ENCODE results near the gene ATP1A2. TPM values are rescaled to one million over a fixed set of nuclear protein-coding genes. Genes with fewer than 3 reads are reported as not detected.
"Not testable (repeated sequence)": the region's sequence is repeated elsewhere in the genome, so short reads cannot be mapped to it uniquely, and the experiment has no call there.

Gene ATP1A2
- polyA plus RNA-seq, 1 donor from 2014 or later: not detected

DNA sequence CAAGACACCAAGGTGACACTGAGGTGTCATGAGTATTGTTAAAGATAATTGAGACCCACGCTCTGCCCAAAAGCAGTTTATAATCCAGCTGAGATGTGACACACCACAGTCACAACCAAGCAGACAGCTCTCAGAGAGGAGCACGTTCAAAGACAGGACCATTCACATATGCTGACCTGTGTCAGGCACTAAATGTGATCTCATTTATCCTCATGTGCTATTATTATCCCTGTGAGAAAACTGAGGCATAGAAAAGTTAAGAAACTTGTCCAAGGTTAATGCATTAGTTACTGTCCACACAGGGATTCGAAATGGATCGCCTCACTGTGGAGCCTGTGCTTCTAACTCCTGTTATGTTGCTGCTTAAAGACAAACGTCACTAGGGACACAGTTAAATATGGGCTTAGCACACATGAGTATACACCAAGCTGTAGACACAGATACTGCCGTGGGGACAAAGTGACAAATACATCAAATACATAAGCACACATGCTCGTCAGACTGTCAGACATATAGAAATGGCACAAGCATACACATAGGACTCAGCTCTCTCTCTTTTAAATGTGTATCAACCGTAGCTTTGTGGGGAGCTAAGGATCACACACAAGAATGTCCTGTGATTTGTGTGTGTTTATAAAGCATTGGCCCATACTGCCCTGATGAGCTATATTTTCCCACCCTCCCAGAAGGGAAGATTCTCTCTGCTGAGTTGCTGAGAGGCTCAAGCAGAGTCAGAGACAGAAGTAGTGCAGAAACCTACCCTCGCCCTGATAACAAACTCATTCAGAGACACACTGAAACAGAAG lies 13.6 kb upstream of the ATP1A2 start:
- H3K4me3 Mint-ChIP-seq: peak overlapping the region in 1 of 4 donors; percentile 56
- H3K4me1 Mint-ChIP-seq: peaks cover 14 to 23% (median 20%) of the 10 kb centered on the region in 3 donors
- no peaks in the 10 kb centered on the region for H3K27me3 Mint-ChIP-seq
- no peaks in the 10 kb centered on the region for H3K36me3 Mint-ChIP-seq
- peak overlapping the region in 1 of 3 donors; percentile 96 for H3K27ac Mint-ChIP-seq
- H3K9me3 Mint-ChIP-seq: no peaks in the 10 kb centered on the region

DNA sequence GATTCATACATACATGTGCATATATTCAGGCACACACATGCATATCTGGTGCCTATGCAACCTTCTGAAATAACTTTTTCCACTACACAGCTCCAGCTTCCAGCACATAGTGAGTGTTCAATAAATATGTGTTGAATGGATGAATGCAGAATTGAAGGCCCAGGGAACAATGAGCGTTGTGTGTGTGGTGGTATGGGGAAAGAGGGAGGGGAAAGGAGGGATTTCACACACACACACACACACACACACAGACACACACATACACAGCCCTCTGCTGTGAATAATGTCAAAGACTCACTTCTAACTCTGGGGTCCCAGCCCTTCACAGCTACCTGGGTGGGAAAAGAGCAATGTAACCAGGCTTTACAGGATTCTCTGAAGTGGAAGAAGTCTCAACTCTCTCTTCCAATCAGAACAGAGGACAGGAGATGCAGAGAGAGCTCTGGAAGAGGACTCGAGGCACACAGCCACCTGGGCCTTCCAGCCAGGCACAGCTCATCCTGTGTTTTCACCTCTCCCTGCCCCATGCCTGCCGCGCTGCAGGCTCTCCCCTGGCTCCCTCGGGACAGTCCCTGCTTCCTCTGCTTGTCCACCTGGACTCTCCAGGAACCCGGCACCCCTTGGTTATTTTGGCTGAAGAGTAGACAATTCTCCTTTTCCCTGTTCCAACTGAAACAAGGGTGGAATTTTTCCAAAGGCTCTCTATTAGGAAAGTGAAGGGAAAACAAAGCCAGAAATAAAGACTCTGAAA lies 11.7 kb upstream of the ATP1A2 start:
- Mint-ChIP-seq H3K27ac (peak overlapping the region in 2 of 3 donors; percentile 75 to 77), H3K9me3 (no peaks in the 10 kb centered on the region), H3K36me3 (no peaks in the 10 kb centered on the region), H3K4me3 (no peak overlapping the region), H3K4me1 (peaks cover 7 to 14% (median 14%) of the 10 kb centered on the region in 3 donors), H3K27me3 (peaks cover 1% of the 10 kb centered on the region)

DNA sequence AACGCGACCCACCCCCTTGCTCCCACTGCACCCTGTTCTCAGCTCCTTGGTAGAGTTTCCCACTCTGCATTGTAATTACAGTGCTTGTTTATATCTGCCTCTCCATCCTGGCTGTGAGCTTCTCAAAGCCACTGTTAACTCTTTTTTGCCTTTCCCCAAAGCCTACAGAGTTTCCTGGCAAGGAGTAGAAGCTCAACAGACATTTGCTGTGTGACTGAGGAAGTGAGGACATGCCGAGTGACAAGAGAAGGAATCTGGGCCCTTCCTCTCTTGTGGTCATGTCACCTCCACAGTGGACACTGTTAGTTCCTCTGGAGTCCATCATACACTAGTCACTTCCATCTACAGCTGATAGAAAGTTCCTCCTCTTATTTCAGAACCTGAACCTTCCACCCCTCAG lies 11.1 kb upstream of the ATP1A2 start:
- Mint-ChIP-seq H3K4me1 (peaks cover 1 to 14% (median 13%) of the 10 kb centered on the region in 3 donors), H3K27ac (no peak overlapping the region), H3K27me3 (peaks cover 4% of the 10 kb centered on the region)

DNA sequence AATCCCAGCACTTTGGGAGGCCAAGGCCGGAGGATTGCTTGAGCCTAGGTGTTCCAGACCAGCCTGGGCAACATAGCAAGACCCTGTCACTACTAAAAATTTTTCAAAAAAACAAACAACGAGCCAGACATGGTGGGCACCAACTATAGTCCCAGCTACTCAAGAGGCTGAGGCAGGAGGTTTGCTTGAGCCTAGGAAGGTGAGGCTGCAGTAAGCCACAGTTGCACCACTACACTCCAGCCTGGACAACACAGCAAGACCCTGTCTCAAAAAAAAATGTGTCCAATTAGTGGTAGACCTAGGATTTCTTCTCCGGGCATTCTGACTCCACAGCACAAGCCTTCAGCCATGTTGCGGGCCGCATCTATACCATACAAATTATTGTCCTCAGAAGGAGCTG lies 10.4 kb upstream of the ATP1A2 start:
- H3K27ac Mint-ChIP-seq: no peak overlapping the region
- no peaks in the 10 kb centered on the region for H3K36me3 Mint-ChIP-seq

More for the DNA sequence above, 11.1 kb upstream of the ATP1A2 start:
- H3K9me3 Mint-ChIP-seq: no peaks in the 10 kb centered on the region
- no peaks in the 10 kb centered on the region for H3K36me3 Mint-ChIP-seq
- no peak overlapping the region for H3K4me3 Mint-ChIP-seq

DNA sequence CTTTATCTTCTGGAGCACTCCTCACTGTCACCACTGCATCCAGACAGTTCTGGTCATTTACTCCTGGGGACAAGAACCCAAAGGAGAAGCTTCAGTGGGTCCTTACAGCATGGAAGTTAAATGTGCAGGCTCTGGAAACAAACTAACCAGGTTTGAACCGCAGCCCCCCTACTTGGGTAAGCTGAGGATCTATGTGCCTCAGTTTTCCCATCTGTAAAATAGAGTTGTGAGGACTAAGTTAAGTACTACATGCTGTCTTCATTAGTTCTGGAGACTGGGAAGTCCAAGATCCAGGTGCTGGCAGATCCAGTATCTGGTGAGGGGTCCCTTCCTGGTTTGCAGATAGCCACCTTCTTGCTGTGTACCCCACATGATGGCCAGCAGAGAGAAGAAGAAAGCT lies 8.0 kb upstream of the ATP1A2 start:
- Mint-ChIP-seq H3K4me3 (no peak overlapping the region), H3K27me3 (peaks cover 9% of the 10 kb centered on the region), H3K36me3 (no peaks in the 10 kb centered on the region), H3K9me3 (no peaks in the 10 kb centered on the region), H3K4me1 (peaks cover 0 to 4% (median 3%) of the 10 kb centered on the region in 3 donors), H3K27ac (no peak overlapping the region)

More for the DNA sequence above, 10.4 kb upstream of the ATP1A2 start:
- Mint-ChIP-seq H3K27me3 (peaks cover 8% of the 10 kb centered on the region), H3K4me1 (peaks cover 0 to 11% (median 11%) of the 10 kb centered on the region in 3 donors), H3K4me3 (no peak overlapping the region), H3K9me3 (no peaks in the 10 kb centered on the region)

DNA sequence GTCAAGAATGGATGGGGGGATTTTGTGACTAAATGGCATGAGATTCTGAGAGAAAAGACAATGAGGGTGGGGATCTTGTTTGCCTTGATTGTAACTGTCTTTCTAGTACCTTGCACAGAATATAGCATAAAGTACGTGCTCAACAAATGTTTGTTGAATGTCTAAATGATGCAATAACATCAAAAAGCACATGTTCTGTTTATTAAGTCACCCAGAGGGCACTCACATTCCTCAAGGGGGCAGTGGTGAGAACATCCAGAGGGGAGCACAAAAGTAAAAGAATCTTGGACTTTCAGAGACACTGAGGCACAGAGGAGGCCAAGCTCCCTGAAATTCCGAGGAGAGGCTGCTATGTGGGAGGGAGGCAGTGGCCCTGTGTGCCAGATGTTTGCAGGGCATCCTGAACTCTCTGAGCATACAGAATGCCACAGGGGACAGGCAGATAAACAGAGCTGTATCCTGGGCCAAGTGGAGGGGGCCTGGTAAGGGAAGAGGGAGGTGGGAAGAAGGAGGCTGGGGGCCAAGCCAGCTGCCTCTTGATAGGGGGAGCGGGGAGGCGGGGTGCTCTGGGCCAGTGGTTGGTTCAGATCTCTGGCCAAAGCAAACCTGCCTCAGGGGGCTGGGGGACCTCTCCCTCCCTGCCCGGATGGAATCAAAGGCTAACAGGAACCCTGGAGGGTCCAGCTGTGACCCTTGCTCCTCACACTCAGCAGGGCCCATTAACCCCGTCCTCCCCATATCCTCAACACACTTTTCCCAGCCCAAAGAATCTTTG lies 6.5 kb upstream of the ATP1A2 start:
- Mint-ChIP-seq H3K4me1 (peaks cover 0 to 4% (median 3%) of the 10 kb centered on the region in 3 donors), H3K27ac (no peak overlapping the region), H3K27me3 (peaks cover 12% of the 10 kb centered on the region), H3K4me3 (no peak overlapping the region), H3K36me3 (no peaks in the 10 kb centered on the region), H3K9me3 (no peaks in the 10 kb centered on the region)

DNA sequence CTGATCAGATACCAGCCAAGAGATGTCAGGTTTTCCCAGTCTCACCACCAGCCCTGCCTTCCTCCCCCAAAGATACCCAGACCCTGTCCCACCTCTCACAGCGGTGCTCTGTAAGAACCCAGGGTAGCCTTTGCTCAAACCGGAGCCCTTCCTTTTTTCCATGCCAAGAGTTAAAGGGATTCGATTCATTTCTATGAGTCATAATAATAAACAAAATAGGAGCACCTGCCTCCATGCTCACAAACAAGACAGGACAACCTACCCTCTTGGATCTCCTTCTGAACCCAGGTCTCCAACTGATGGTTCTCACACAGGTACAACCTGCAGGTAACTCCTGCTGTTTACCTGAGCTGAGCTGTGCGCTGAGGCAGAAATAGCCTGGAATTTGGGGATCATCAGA lies 5.9 kb upstream of the ATP1A2 start:
- H3K4me3 Mint-ChIP-seq: no peak overlapping the region
- no peaks in the 10 kb centered on the region for H3K9me3 Mint-ChIP-seq
- no peak overlapping the region for H3K27ac Mint-ChIP-seq
- H3K27me3 Mint-ChIP-seq: peaks cover 13% of the 10 kb centered on the region
- no peaks in the 10 kb centered on the region for H3K36me3 Mint-ChIP-seq
- peaks cover 0 to 4% (median 3%) of the 10 kb centered on the region in 3 donors for H3K4me1 Mint-ChIP-seq

DNA sequence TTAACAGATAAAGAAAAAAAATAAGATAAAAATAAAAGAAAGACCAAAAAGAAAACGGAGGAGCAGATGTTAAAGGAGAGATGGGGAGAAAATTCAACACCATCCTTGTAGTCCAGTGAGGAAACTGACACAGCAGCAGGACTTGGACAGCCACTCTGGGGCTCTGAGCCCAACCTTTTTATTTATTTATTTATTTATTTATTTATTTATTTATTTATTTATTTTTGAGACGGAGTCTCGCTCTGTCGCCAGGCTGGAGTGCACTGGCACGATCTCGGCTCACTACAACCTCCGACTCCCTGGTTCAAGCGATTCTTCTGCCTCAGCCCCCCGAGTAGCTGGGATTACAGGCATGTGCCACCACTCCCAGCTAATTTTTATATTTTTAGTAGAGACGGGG lies 4.1 kb upstream of the ATP1A2 start:
- not testable (repeated sequence) for H3K4me1 Mint-ChIP-seq, H3K4me3 Mint-ChIP-seq, H3K9me3 Mint-ChIP-seq, H3K36me3 Mint-ChIP-seq, H3K27ac Mint-ChIP-seq
- peaks cover 15% of the 10 kb centered on the region for H3K27me3 Mint-ChIP-seq

DNA sequence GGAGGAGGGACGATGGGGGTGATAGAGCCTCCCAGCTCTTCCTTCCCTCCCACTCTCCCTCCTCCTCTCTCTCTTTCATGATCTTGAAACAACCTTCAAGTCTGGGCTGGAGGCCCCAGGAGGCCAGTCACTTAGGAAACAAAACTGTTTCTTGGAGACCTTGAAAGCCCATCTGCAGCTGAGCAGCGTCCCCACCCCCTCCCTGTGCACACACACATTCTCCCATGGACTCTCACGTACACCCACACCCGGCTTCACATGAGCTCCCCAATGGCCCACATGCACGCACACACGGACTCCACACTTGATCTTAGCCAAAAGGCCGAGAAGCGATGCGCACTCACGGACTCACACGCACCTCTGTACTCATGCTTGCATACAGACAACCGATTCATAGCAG lies 3.2 kb upstream of the ATP1A2 start:
- H3K4me3 Mint-ChIP-seq: no peak overlapping the region
- no peaks in the 10 kb centered on the region for H3K9me3 Mint-ChIP-seq
- H3K27ac Mint-ChIP-seq: peak overlapping the region in 1 of 3 donors; percentile 12
- H3K4me1 Mint-ChIP-seq: peaks cover 0 to 3% (median 0%) of the 10 kb centered on the region in 3 donors
- peaks cover 22% of the 10 kb centered on the region for H3K27me3 Mint-ChIP-seq
- H3K36me3 Mint-ChIP-seq: no peaks in the 10 kb centered on the region

DNA sequence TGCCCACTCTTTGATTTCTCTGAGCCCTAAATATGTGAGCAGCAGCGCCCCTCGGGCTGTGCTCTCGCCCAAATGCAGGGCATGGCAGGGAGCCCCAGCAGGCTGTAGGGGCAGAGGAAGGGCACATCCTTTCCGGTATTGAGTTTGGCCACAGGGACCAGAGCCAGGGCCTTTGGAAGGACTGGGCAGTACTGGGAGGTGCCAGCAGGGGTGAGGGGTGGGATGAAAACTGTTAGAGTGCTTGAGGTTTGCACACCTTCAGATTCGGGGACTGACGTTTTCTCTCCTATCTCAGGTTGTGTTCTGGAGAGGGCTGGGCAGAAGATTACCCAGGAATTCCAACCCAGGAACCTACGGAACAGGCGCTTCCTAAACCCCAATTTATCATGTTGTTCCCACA lies 2.2 kb upstream of the ATP1A2 start:
- peaks cover 23% of the 10 kb centered on the region for H3K27me3 Mint-ChIP-seq
- no peak overlapping the region for H3K27ac Mint-ChIP-seq
- no peaks in the 10 kb centered on the region for H3K36me3 Mint-ChIP-seq
- peaks cover 0 to 4% (median 0%) of the 10 kb centered on the region in 3 donors for H3K4me1 Mint-ChIP-seq
- H3K9me3 Mint-ChIP-seq: no peaks in the 10 kb centered on the region
- H3K4me3 Mint-ChIP-seq: no peak overlapping the region

DNA sequence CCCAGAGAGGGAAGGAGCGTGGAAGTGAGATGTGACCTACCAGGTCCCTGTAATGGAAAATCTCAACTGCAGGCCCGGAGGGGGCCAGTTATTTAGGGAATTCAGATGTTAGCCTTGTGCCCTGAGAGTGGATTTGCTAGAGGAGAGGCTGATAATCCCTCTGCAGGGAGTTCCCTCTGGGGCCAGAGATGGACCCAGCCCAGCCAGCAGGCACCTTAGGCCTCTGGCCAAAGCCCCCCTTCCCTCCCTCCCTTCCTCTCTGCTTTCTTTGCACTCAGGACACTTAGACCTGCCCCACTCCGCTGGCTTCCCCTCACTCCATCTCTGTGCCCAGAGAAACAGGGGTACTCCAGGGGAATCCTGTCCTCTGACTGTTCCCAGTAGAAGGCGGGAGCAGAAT lies 1.5 kb upstream of the ATP1A2 start:
- Mint-ChIP-seq H3K27ac (no peak overlapping the region), H3K36me3 (no peaks in the 10 kb centered on the region), H3K4me3 (no peak overlapping the region), H3K4me1 (peaks cover 0 to 1% (median 0%) of the 10 kb centered on the region in 3 donors), H3K27me3 (peaks cover 21% of the 10 kb centered on the region), H3K9me3 (no peaks in the 10 kb centered on the region)

DNA sequence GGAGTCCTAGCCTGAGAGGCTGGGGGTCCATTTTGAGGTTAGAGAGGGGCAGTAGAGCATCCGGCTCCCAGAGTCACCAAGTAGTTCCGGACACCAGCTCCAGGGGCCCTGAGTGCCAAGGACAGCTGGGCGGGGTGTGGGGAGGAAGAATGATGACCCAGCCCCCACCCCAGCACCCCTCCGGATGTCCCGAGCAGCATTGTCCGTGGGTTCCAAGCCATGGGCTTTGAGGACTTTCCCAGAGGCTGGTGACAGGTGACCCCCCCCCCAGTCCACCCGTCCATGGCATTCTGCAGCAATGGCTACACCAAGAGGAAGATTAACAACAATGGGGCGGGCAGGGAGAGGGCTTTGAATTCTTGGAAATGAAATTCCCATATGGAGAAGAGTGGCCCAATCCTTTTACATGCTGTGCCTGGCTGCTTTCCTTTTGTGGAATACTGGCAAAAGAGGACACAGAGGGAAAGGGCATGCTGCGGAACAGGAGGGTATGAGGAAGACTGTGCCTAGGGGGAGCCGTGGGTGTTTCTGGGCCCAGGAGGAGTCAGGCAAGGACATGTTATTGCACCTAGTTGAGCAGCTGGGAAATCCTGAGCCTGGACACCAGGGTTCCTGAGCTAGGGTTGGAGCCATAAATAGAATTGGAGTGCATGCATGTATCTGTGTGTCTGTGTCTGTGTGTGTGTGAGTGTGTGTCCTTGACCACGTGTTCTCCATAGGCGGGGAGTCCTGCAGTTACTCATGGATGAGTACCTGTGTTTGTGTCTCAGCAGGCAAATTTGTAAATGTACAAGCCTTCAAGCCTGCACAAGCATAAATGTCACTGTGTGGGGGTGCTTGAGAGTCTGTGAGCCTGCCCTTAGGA lies 956 bp downstream of the ATP1A2 start:
- H3K4me1 Mint-ChIP-seq: peaks cover 0 to 1% (median 0%) of the 10 kb centered on the region in 3 donors
- H3K9me3 Mint-ChIP-seq: no peaks in the 10 kb centered on the region
- no peak overlapping the region for H3K27ac Mint-ChIP-seq
- no peak overlapping the region for H3K4me3 Mint-ChIP-seq
- H3K27me3 Mint-ChIP-seq: peaks cover 15% of the 10 kb centered on the region
- no peaks in the 10 kb centered on the region for H3K36me3 Mint-ChIP-seq

DNA sequence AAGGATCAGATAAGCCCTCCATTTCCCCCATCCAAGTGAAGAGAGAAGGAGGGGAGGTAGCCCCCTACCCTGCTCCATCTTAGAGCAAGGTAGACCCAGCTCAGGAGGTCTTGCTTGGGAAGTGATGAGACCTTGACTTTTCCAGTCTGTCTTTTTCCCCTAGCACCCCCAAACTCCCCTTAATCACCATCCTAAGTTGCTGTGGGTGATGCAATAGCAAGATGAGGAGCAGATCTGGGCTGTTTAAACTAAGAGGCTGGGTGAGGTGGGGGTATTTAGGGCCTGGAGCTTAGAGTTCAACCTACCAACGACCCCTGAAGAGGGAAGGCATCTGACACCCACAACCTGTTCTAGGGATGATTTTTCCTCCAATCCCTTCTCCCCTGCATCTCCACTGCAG lies 1.7 kb downstream of the ATP1A2 start:
- H3K4me1 Mint-ChIP-seq: peaks cover 0 to 1% (median 0%) of the 10 kb centered on the region in 3 donors
- no peak overlapping the region for H3K4me3 Mint-ChIP-seq
- no peaks in the 10 kb centered on the region for H3K36me3 Mint-ChIP-seq
- H3K27me3 Mint-ChIP-seq: peaks cover 15% of the 10 kb centered on the region
- no peak overlapping the region for H3K27ac Mint-ChIP-seq
- H3K9me3 Mint-ChIP-seq: no peaks in the 10 kb centered on the region

DNA sequence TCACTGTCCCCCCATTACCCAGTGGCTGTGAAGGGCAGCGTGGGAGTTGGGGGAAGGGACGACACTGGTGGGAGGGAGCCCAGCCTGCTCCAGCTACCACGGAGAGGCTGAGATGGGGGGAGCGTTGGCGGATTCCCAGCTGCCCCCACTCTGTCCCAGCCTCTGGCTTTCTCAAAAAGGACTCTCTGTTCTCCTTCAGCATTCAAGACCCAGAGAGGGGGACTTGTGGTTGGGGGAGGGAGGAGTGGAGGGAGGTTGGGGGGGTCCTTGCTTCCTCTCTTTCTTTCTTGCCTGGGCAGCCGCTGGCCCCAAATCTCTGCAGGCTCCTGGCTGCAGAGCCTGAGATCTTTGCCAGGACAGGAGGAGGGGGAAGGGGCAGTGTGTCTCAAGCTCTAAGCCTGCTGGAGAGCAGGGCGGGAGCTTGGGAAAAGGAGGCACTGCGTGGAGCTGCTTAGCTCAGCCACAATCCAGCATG lies 2.2 kb downstream of the ATP1A2 start:
- no peak overlapping the region for H3K4me3 Mint-ChIP-seq
- H3K9me3 Mint-ChIP-seq: no peaks in the 10 kb centered on the region
- H3K27me3 Mint-ChIP-seq: peaks cover 12% of the 10 kb centered on the region
- peaks cover 0 to 1% (median 0%) of the 10 kb centered on the region in 3 donors for H3K4me1 Mint-ChIP-seq
- no peak overlapping the region for H3K27ac Mint-ChIP-seq
- no peaks in the 10 kb centered on the region for H3K36me3 Mint-ChIP-seq
